SK-N-SH treated with all-trans-retinoic acid at 6 μM for 48 hours (cell line): Measurements from ENCODE around the gene NOP56.

Experiments
- ARNTL ChIP-seq: fragments of 450-650 bp; formaldehyde crosslinking; IDR thresholded peaks from 2 replicates; pipeline ENCODE4 v1.5.0; 2020; ENCODE audit warnings: low read depth, mild to moderate bottlenecking, moderate library complexity, borderline replicate concordance
- PATZ1 ChIP-seq: fragments of 250-450 bp; sonication (Bioruptor Pico); IDR thresholded peaks from 2 replicates; pipeline ENCODE4 v1.8.0; 2020; ENCODE audit warnings: mild to moderate bottlenecking, moderate library complexity, borderline replicate concordance
- SNAI2 ChIP-seq: fragments of 250-450 bp; sonication (Bioruptor Pico); IDR thresholded peaks from 2 replicates; pipeline ENCODE4 v1.5.0; 2020; ENCODE audit warnings: mild to moderate bottlenecking, moderate library complexity
- TOX ChIP-seq: fragments of 250-450 bp; sonication (Bioruptor Pico); IDR thresholded peaks from 2 replicates; pipeline ENCODE4 v1.8.0; 2021; ENCODE audit warnings: mild to moderate bottlenecking, moderate library complexity, borderline replicate concordance
- ZNF8 ChIP-seq: fragments of 450-650 bp; formaldehyde crosslinking; IDR thresholded peaks from 2 replicates; pipeline ENCODE4 v1.5.0; 2020; ENCODE audit warnings: mild to moderate bottlenecking, moderate library complexity
- TF ChIP-seq, protein P1 (sequence below): fragments of 250-450 bp; sonication (Bioruptor Pico); IDR thresholded peaks from 2 replicates; pipeline ENCODE4 v1.5.1; 2020; ENCODE audit warnings: low read depth, mild to moderate bottlenecking, moderate library complexity

DNA sequence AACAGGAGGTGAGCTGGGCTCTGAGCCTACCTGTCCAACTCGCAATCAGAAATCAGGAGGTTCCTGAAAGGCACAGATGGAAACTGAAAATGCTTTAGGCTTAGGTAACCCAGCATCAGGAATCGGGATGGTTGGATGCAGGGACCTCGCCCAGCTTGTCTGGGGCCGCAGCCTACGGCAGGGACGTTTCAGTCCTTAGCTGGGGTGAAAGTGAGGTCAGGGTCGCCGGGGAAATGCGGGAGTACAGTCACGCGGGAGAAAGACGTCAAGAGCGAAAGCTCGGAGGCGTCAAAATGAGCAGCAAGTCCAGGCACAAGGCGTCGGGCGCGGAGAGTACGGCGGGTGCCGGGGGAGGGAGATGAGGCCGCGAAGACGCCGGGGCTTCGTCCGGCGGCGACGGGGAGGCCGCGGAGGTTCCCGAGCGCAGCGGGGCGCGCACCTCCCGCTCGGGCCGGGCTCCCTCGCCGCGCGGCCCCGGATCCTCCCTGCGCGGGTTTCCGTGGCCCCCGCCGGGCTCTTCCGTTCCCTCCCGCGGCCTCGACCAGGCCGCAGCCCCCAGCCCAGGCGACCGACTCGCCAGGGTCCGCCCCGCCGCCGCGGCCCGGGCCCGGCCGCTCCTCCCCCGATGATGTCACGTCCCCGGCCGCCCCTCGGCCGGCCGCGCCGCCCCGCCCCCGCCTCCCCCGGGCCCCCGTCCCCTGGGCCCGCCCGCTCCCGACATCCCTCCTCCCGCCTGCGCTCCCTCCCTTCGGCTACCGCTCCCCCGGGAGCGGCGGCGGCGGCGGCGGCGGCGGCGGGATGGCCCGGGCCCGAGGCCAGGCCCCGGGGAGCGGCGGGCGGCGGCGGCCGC lies 39.8 kb downstream of the NOP56 start, which contains the start of gene EBF4:
- TF ChIP-seq ARNTL (CRISPR knock-in tag) (no peak), PATZ1 (CRISPR knock-in tag) (no peak), ZNF8 (CRISPR knock-in tag) (no peak), SNAI2 (CRISPR knock-in tag) (no peak), TOX (no peak)
- TF ChIP-seq, protein P1, sequence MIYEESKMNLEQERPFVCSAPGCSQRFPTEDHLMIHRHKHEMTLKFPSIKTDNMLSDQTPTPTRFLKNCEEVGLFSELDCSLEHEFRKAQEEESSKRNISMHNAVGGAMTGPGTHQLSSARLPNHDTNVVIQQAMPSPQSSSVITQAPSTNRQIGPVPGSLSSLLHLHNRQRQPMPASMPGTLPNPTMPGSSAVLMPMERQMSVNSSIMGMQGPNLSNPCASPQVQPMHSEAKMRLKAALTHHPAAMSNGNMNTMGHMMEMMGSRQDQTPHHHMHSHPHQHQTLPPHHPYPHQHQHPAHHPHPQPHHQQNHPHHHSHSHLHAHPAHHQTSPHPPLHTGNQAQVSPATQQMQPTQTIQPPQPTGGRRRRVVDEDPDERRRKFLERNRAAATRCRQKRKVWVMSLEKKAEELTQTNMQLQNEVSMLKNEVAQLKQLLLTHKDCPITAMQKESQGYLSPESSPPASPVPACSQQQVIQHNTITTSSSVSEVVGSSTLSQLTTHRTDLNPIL (CRISPR knock-in tag): no peak
